Esophagus muscularis mucosa (tissue), 4 donors: ENCODE data around the gene DOCK1. TPM values are rescaled to one million over a fixed set of nuclear protein-coding genes. Genes with fewer than 3 reads are reported as not detected.

ENCODE experiments used
- DNase-seq: peaks from one replicate; pipeline ENCODE4 v3.0.0-alpha.2; 2017; ENCODE audit errors: extremely low spot score
- H3K27ac ChIP-seq, 4 donors: fragments of 200-600 bp; sonication (generic); replicated peaks in 1 of 4; 1 replicate in 3 of 4; 2 replicates in 1 of 4; pipeline ENCODE4 v1.5.1; 2016 to 2019; ENCODE audit warnings: mild to moderate bottlenecking in 1 of 4
- H3K27me3 ChIP-seq, 4 donors: fragments of 200-600 bp; sonication (generic); one replicate each; pipeline versions ENCODE4 v1.5.1 to v1.6.0; 2016 to 2019
- H3K36me3 ChIP-seq, 4 donors: fragments of 200-600 bp; sonication (generic); one replicate each; pipeline ENCODE4 v1.5.1; 2016 to 2019
- H3K4me1 ChIP-seq, 4 donors: fragments of 200-600 bp; sonication (generic); one replicate each; pipeline ENCODE4 v1.5.1; 2016 to 2019
- H3K4me3 ChIP-seq, 4 donors: fragments of 200-600 bp; sonication (generic); 1 replicate in 2 of 4; 2 replicates in 2 of 4; pipeline ENCODE4 v1.5.1; 2016 to 2019; ENCODE audit warnings: mild to moderate bottlenecking in 4 of 4, moderate library complexity in 1 of 4
- H3K9me3 ChIP-seq, 4 donors: fragments of 200-600 bp; sonication (generic); 1 replicate in 3 of 4; 2 replicates in 1 of 4; pipeline ENCODE4 v1.5.1; 2016 to 2019
- CTCF ChIP-seq, 3 experiments: fragments of 200-600 bp in 2 of 3; fragments of 450-650 bp in 1 of 3; sonication (generic) in 2 of 3; IDR thresholded peaks; one replicate each; pipeline ENCODE4 v1.5.1; 2017 to 2019; ENCODE audit warnings: antibody characterized with exemption in 3 of 3, mild to moderate bottlenecking in 2 of 3, moderate library complexity in 1 of 3
- EP300 ChIP-seq: sonication (generic); formaldehyde crosslinking; IDR thresholded peaks from one replicate; pipeline ENCODE4 v1.6.1; 2017; ENCODE audit warnings: antibody characterized with exemption
- POLR2A ChIP-seq: fragments of 450-650 bp; IDR thresholded peaks from one replicate; pipeline ENCODE4 v1.6.1; 2017; ENCODE audit warnings: antibody characterized with exemption, moderate library complexity, mild to moderate bottlenecking, low read depth
- POLR2AphosphoS5 ChIP-seq, 2 donors: sonication (generic); formaldehyde crosslinking; IDR thresholded peaks; one replicate each; pipeline ENCODE4 v1.6.1; 2017; ENCODE audit warnings: antibody characterized with exemption in 2 of 2
- WGBS: methylation state at CpG from one replicate; pipeline ENCODE4 v1.1.5; 2018; 5-methylcytosine and 5-hydroxymethylcytosine counted together
- intact Hi-C: fragments of 100-400 bp; cut with DNase I; formaldehyde crosslinking; loops from one replicate; pipeline ENCODE4 v1.15.1; 2023
- total RNA-seq, 4 donors: library from RNA; depleted of rRNA; stranded (reverse); fragments of >200 nt; gene quantifications; one replicate each; pipeline versions ENCODE4 v1.1.0 to v1.2.1, GENCODE V29; 2016

The DOCK1 gene
- total RNA-seq, 4 donors from 2014 or later: 41.4 to 60.3 (median 55.3) TPM

GRCh38 chr10:127135844-127136577 lies 230.8 kb downstream of the DOCK1 start:
- Histone ChIP-seq H3K36me3 (peaks cover 0 to 43% (median 18%) of the 10 kb centered on the region in 4 donors), H3K27ac (no peak overlapping the region), H3K9me3 (no peaks in the 10 kb centered on the region), H3K4me3 (no peak overlapping the region), H3K4me1 (no peaks in the 10 kb centered on the region), H3K27me3 (no peaks in the 10 kb centered on the region)
- DNase-seq: no peak
- intact Hi-C loops: no loop called here
- WGBS: 68% methylated on average over 6 of the region's 6 CpGs
- TF ChIP-seq CTCF (IDR thresholded peaks at IDR 0.05) (no peak), EP300 (no peak), POLR2A (no peak), POLR2AphosphoS5 (IDR thresholded peaks at IDR 0.05) (no peak)

- intact Hi-C loops: no loop called here
- Histone ChIP-seq H3K9me3 (no peaks in the 10 kb centered on the region), H3K36me3 (peaks cover 0 to 41% (median 15%) of the 10 kb centered on the region in 4 donors), H3K4me3 (no peak overlapping the region), H3K4me1 (no peaks in the 10 kb centered on the region), H3K27me3 (no peaks in the 10 kb centered on the region), H3K27ac (no peak overlapping the region)
- DNase-seq: no peak
- TF ChIP-seq EP300 (no peak), CTCF (IDR thresholded peaks at IDR 0.05) (no peak), POLR2A (no peak), POLR2AphosphoS5 (IDR thresholded peaks at IDR 0.05) (no peak)
- 96% methylated on average over 7 of the region's 7 CpGs for WGBS
These were observed 232.2 kb downstream of the DOCK1 start for GRCh38 chr10:127137391-127137790.

- TF ChIP-seq CTCF (IDR thresholded peaks at IDR 0.05): no peak
- TF ChIP-seq POLR2A: no peak
- no peak for TF ChIP-seq EP300
- no peak for TF ChIP-seq POLR2AphosphoS5 (IDR thresholded peaks at IDR 0.05)
- intact Hi-C loops: no loop called here
- WGBS: 63% methylated on average over 6 of the region's 6 CpGs
- Histone ChIP-seq H3K9me3 (no peaks in the 10 kb centered on the region), H3K36me3 (peaks cover 0 to 39% (median 16%) of the 10 kb centered on the region in 4 donors), H3K27ac (no peak overlapping the region), H3K4me1 (no peaks in the 10 kb centered on the region), H3K4me3 (no peak overlapping the region), H3K27me3 (no peaks in the 10 kb centered on the region)
- no peak for DNase-seq
These were observed 236.9 kb downstream of the DOCK1 start for GRCh38 chr10:127142136-127142535.

- 94% methylated on average over 5 of the region's 5 CpGs for WGBS
- Histone ChIP-seq H3K27ac (no peak overlapping the region), H3K27me3 (no peaks in the 10 kb centered on the region), H3K4me1 (no peaks in the 10 kb centered on the region), H3K36me3 (peaks cover 0 to 33% (median 16%) of the 10 kb centered on the region in 4 donors), H3K9me3 (no peaks in the 10 kb centered on the region), H3K4me3 (no peak overlapping the region)
- DNase-seq: no peak
- TF ChIP-seq CTCF (IDR thresholded peaks at IDR 0.05): no peak
- TF ChIP-seq POLR2A: no peak
- TF ChIP-seq EP300: no peak
- TF ChIP-seq POLR2AphosphoS5 (IDR thresholded peaks at IDR 0.05): no peak
- intact Hi-C loops: no loop called here
These were observed 237.6 kb downstream of the DOCK1 start for GRCh38 chr10:127142856-127143255.

GRCh38 chr10:127145173-127145572 lies 239.9 kb downstream of the DOCK1 start:
- no peak for DNase-seq
- no peaks in the 10 kb centered on the region for H3K9me3 ChIP-seq
- H3K4me3 ChIP-seq: no peak overlapping the region
- no peaks in the 10 kb centered on the region for H3K4me1 ChIP-seq
- no peak overlapping the region for H3K27ac ChIP-seq
- no peak for TF ChIP-seq POLR2A
- TF ChIP-seq CTCF (IDR thresholded peaks at IDR 0.05): no peak
- no peak for TF ChIP-seq POLR2AphosphoS5 (IDR thresholded peaks at IDR 0.05)
- WGBS: 92% methylated on average over 4 of the region's 6 CpGs
- no peaks in the 10 kb centered on the region for H3K27me3 ChIP-seq
- H3K36me3 ChIP-seq: peaks cover 0 to 28% (median 8%) of the 10 kb centered on the region in 4 donors
- intact Hi-C loops: no loop called here
